ENCODE data around the gene DRAXIN. TPM values are rescaled to one million over a fixed set of nuclear protein-coding genes. Genes with fewer than 3 reads are reported as not detected.

Gene DRAXIN
- total RNA-seq, 2 experiments from 2014 or later = 0.15 to 0.19 TPM

- no peaks in the 10 kb centered on the region for H4K20me1 ChIP-seq (ENCODE audit: insufficient read depth, low read length)
- no peaks in the 10 kb centered on the region for H3K9me2 ChIP-seq (ENCODE audit: insufficient read depth, low read length)
- TF ChIP-seq CTCF (conservative IDR thresholded peaks at IDR 0.05; ENCODE audit: low read length) (no peak), EZH2phosphoT487 (IDR thresholded peaks at IDR 0.05; ENCODE audit: borderline replicate concordance, low read depth, low read length) (no peak)
- no peaks in the 10 kb centered on the region for H3K9me3 ChIP-seq (ENCODE audit: low read length)
- ChIA-PET POLR2A (interaction anchor here (0.6 to 2.2 kb wide), 3 partner anchors 27 to 360 kb away, joined by 4 to 16 read pairs (median 6); partner anchors contain the start of gene FBXO2), CTCF (ENCODE audit: unreplicated experiment) (no interaction called here)
- BruUV-seq (replicated peaks) = no TSS peak
- intact Hi-C loops (cut with micrococcal nuclease; ENCODE audit: unreplicated experiment) = loop anchor here (5.0 kb wide), 1 partner anchor 37 kb away; no protein-coding TSS in a partner anchor
- peak overlapping the region; percentile 96 for H3K4me2 ChIP-seq (ENCODE audit: low read length)
- H3K4me3 ChIP-seq (ENCODE audit: low read depth, low read length, poor library complexity, severe bottlenecking) = peak overlapping the region; percentile 86
- H3K79me2 ChIP-seq (ENCODE audit: insufficient read depth, low read depth, low read length) = no peaks in the 10 kb centered on the region
- DNase-seq (ENCODE audit: low spot score) = peak; percentile 19
- peak overlapping the region; percentile 96; the same call in 1 of the 2 replicates for H2AFZ ChIP-seq (ENCODE audit: low read length)
- peaks cover 27% of the 10 kb centered on the region for H3K4me1 ChIP-seq (ENCODE audit: insufficient read depth, low read length, poor library complexity, severe bottlenecking)
- H3K27ac ChIP-seq (ENCODE audit: low read depth, low read length, poor library complexity, severe bottlenecking) = peak overlapping the region; percentile 95
- H3K36me3 ChIP-seq (ENCODE audit: insufficient read depth, low read length) = peaks cover 25% of the 10 kb centered on the region; the same call in 1 of the 2 replicates
These were observed 11.0 kb upstream of the DRAXIN start for GRCh38 chr1:11680270-11681070.

- H2AFZ ChIP-seq (ENCODE audit: low read length) = peak within 1 kb of the TSS; percentile 96
- H3K9me2 ChIP-seq (ENCODE audit: insufficient read depth, low read length) = no peaks in the 10 kb centered on the region
- no peaks in the 10 kb centered on the region for H3K79me2 ChIP-seq (ENCODE audit: insufficient read depth, low read depth, low read length)
- TSS peak; percentile 71 for BruUV-seq (replicated peaks)
- H4K20me1 ChIP-seq (ENCODE audit: insufficient read depth, low read length) = no peaks in the 10 kb centered on the region
- H3K36me3 ChIP-seq (ENCODE audit: insufficient read depth, low read length) = peaks cover 18% of the 10 kb centered on the region; the same call in 1 of the 2 replicates
- H3K4me3 ChIP-seq (ENCODE audit: low read depth, low read length, poor library complexity, severe bottlenecking) = peak within 1 kb of the TSS; percentile 86
- intact Hi-C loops (cut with micrococcal nuclease; ENCODE audit: unreplicated experiment) = loop anchor here (5.0 kb wide), 1 partner anchor 36 kb away; no protein-coding TSS in a partner anchor
- H3K4me1 ChIP-seq (ENCODE audit: insufficient read depth, low read length, poor library complexity, severe bottlenecking) = peaks cover 27% of the 10 kb centered on the region
- ChIA-PET CTCF (ENCODE audit: unreplicated experiment) (interaction anchor here (0.5 to 0.7 kb wide), 2 partner anchors 30 to 225 kb away, joined by 3 to 4 read pairs; no protein-coding TSS in a partner anchor), POLR2A (interaction anchor here (0.6 to 2.2 kb wide), 6 partner anchors 13 to 359 kb away, joined by 3 to 16 read pairs (median 5); partner anchors contain the start of genes AGTRAP and FBXO2)
- TF ChIP-seq CTCF (conservative IDR thresholded peaks at IDR 0.05; ENCODE audit: low read length) (no peak), EZH2phosphoT487 (IDR thresholded peaks at IDR 0.05; ENCODE audit: borderline replicate concordance, low read depth, low read length) (no peak)
- peak within 1 kb of the TSS; percentile 95 for H3K27ac ChIP-seq (ENCODE audit: low read depth, low read length, poor library complexity, severe bottlenecking)
- peak within 1 kb of the TSS; percentile 100 for H3K4me2 ChIP-seq (ENCODE audit: low read length)
- no peaks in the 10 kb centered on the region for H3K9me3 ChIP-seq (ENCODE audit: low read length)
- DNase-seq (ENCODE audit: low spot score) = peak; percentile 92
These were observed 10.3 kb upstream of the DRAXIN start, which contains the start of gene MAD2L2 for GRCh38 chr1:11681071-11681771. Gene MAD2L2 (minus strand): TSS chr1:11681148. CDS start chr1:11680601, 547 bp downstream.

Measured in OCI-LY7 (cell line).